GM12801 (cell line): ENCODE data around the gene CACNB4.

ENCODE experiments used
- CTCF ChIP-seq: IDR thresholded peaks from one replicate; pipeline ENCODE4 v1.5.1; 2011; ENCODE audit warnings: control low read depth; ENCODE audit not compliant: insufficient read length; ENCODE audit errors: extremely low read depth

Gene CACNB4

GRCh38 chr2:151786077-151786476 lies 312.8 kb downstream of the CACNB4 start:
- TF ChIP-seq CTCF, result no peak

DNA sequence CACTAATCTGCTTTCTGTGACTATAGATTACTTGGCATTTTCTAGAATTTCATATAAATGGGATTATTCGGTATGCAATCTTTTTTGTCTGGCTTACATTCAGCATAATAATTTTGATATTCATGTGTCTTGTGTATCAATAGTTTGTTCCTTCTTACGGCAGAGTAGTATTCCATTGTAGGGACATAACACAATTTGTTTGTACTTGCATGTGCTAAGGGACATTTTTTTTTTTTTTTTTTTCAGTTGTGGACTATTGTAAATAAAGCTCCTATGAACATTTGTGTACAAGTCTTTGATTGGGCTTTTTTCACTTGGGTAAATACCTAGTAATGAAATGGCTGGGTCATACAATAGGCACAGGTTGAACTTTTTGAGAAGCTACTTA lies 315.7 kb downstream of the CACNB4 start:
- no peak for TF ChIP-seq CTCF
